Mesodermal cell (in vitro differentiated cells): Measurements from ENCODE around the gene DUSP3. TPM values are rescaled to one million over a fixed set of nuclear protein-coding genes. Genes with fewer than 3 reads are reported as not detected.

Experiments
- H3K27ac ChIP-seq: 2 replicates; pipeline ENCODE4 v1.7.0; 2013; ENCODE audit warnings: mild to moderate bottlenecking, low read depth, low read length, moderate library complexity; ENCODE audit not compliant: severe bottlenecking
- H3K36me3 ChIP-seq: 2 replicates; pipeline ENCODE4 v1.7.1; 2013; ENCODE audit warnings: mild to moderate bottlenecking, low read length, moderate library complexity; ENCODE audit not compliant: control insufficient read depth, insufficient read depth
- H3K4me1 ChIP-seq: one replicate; pipeline ENCODE4 v1.7.1; 2013; ENCODE audit warnings: mild to moderate bottlenecking, low read length; ENCODE audit not compliant: insufficient read depth, control insufficient read depth, poor library complexity, severe bottlenecking
- H3K4me3 ChIP-seq: 2 replicates; pipeline ENCODE4 v1.7.0; 2013; ENCODE audit warnings: low read length, control low read depth, mild to moderate bottlenecking; ENCODE audit not compliant: insufficient read depth, poor library complexity, severe bottlenecking; ENCODE audit errors: extremely low read depth
- H3K9me3 ChIP-seq: 2 replicates; pipeline ENCODE4 v1.7.1; 2013; ENCODE audit warnings: mild to moderate bottlenecking, low read length, moderate library complexity; ENCODE audit not compliant: control insufficient read depth
- WGBS, 2 experiments: methylation state at CpG; one replicate each; pipeline ENCODE4 v1.1.5; 2013; ENCODE audit warnings: missing lambda C conversion rate in 2 of 2; ENCODE audit not compliant: insufficient coverage in 2 of 2; 5-methylcytosine and 5-hydroxymethylcytosine counted together
- polyA plus RNA-seq, 2 experiments: library from polyadenylated mRNA; stranded (reverse); fragments of 50-300 nt; gene quantifications; one replicate each; pipeline ENCODE4 v1.2.3, GENCODE V29; 2013

The DUSP3 gene
- polyA plus RNA-seq (2013, experiment 1 of 2), result 35.8 TPM
- polyA plus RNA-seq (2013, experiment 2 of 2), result 32.2 TPM

- no peaks in the 10 kb centered on the region for H3K9me3 ChIP-seq
- H3K4me3 ChIP-seq, result peak within 1 kb of the TSS; percentile 83
- 0% methylated on average over 64 to 98 of the region's 100 CpGs for WGBS, 2 experiments
- peaks cover 38% of the 10 kb centered on the region for H3K36me3 ChIP-seq
- H3K4me1 ChIP-seq, result peaks cover 18% of the 10 kb centered on the region
- peak within 1 kb of the TSS; percentile 99 for H3K27ac ChIP-seq
These were observed at the start of gene DUSP3 for GRCh38 chr17:43778337-43779144. Gene DUSP3, minus strand, starts transcription at chr17:43778977. Its CDS starts 53 bp downstream, at chr17:43778924.

GRCh38 chr17:43827596-43827995, 48.8 kb upstream of the DUSP3 start:
- WGBS, 2 experiments, result 95 to 96% methylated on average over 7 to 9 of the region's 9 CpGs
- Histone ChIP-seq H3K4me3 (no peak overlapping the region), H3K36me3 (peaks cover 35% of the 10 kb centered on the region), H3K27ac (no peak overlapping the region), H3K9me3 (no peaks in the 10 kb centered on the region), H3K4me1 (peaks cover 2% of the 10 kb centered on the region)

- no peak overlapping the region for H3K4me3 ChIP-seq
- peaks cover 2% of the 10 kb centered on the region for H3K4me1 ChIP-seq
- no peak overlapping the region for H3K27ac ChIP-seq
- no peaks in the 10 kb centered on the region for H3K9me3 ChIP-seq
- 91 to 95% methylated on average over 7 of the region's 7 CpGs for WGBS, 2 experiments
- H3K36me3 ChIP-seq, result peaks cover 38% of the 10 kb centered on the region
These were observed 47.4 kb upstream of the DUSP3 start for GRCh38 chr17:43826206-43826605.

GRCh38 chr17:43825567-43825966, 46.8 kb upstream of the DUSP3 start:
- Histone ChIP-seq H3K36me3 (peaks cover 31% of the 10 kb centered on the region), H3K9me3 (no peaks in the 10 kb centered on the region), H3K4me1 (peaks cover 2% of the 10 kb centered on the region), H3K27ac (no peak overlapping the region), H3K4me3 (no peak overlapping the region)
- 95 to 96% methylated on average over 10 to 11 of the region's 12 CpGs for WGBS, 2 experiments

GRCh38 chr17:43823350-43824084, 44.7 kb upstream of the DUSP3 start:
- Histone ChIP-seq H3K4me1 (no peaks in the 10 kb centered on the region), H3K9me3 (no peaks in the 10 kb centered on the region), H3K27ac (no peak overlapping the region), H3K36me3 (peaks cover 35% of the 10 kb centered on the region), H3K4me3 (no peak overlapping the region)
- 78 to 92% methylated on average over 6 to 7 of the region's 10 CpGs for WGBS, 2 experiments

- Histone ChIP-seq H3K36me3 (peaks cover 35% of the 10 kb centered on the region), H3K9me3 (no peaks in the 10 kb centered on the region), H3K4me1 (no peaks in the 10 kb centered on the region), H3K27ac (no peak overlapping the region), H3K4me3 (no peak overlapping the region)
- WGBS, 2 experiments, result 94 to 100% methylated on average over 2 to 3 of the region's 5 CpGs
These were observed 43.9 kb upstream of the DUSP3 start for GRCh38 chr17:43822570-43823190.

GRCh38 chr17:43820759-43821158, 42.0 kb upstream of the DUSP3 start:
- Histone ChIP-seq H3K36me3 (peaks cover 25% of the 10 kb centered on the region), H3K9me3 (no peaks in the 10 kb centered on the region), H3K4me1 (no peaks in the 10 kb centered on the region), H3K4me3 (no peak overlapping the region), H3K27ac (no peak overlapping the region)
- 90 to 97% methylated on average over 10 to 14 of the region's 14 CpGs for WGBS, 2 experiments

- Histone ChIP-seq H3K36me3 (peaks cover 18% of the 10 kb centered on the region), H3K4me3 (no peak overlapping the region), H3K4me1 (peaks cover 13% of the 10 kb centered on the region), H3K27ac (no peak overlapping the region), H3K9me3 (no peaks in the 10 kb centered on the region)
- 94 to 96% methylated on average over 5 of the region's 5 CpGs for WGBS, 2 experiments
These were observed 40.2 kb upstream of the DUSP3 start for GRCh38 chr17:43818966-43819365.

- Histone ChIP-seq H3K4me3 (no peak overlapping the region), H3K36me3 (peaks cover 20% of the 10 kb centered on the region), H3K4me1 (peaks cover 14% of the 10 kb centered on the region), H3K9me3 (no peaks in the 10 kb centered on the region), H3K27ac (no peak overlapping the region)
- WGBS, 2 experiments, result 88 to 90% methylated on average over 6 to 9 of the region's 9 CpGs
These were observed 39.0 kb upstream of the DUSP3 start for GRCh38 chr17:43817826-43818225.

GRCh38 chr17:43816336-43817320, 37.9 kb upstream of the DUSP3 start:
- Histone ChIP-seq H3K27ac (no peak overlapping the region), H3K4me3 (no peak overlapping the region), H3K9me3 (no peaks in the 10 kb centered on the region), H3K36me3 (peaks cover 17% of the 10 kb centered on the region), H3K4me1 (peaks cover 14% of the 10 kb centered on the region)
- WGBS, 2 experiments, result 95 to 96% methylated on average over 16 to 21 of the region's 24 CpGs
